ENCODE results near the gene DPYSL5. TPM values are rescaled to one million over a fixed set of nuclear protein-coding genes. Genes with fewer than 3 reads are reported as not detected.

Gene DPYSL5
- polyA plus RNA-seq, 3 donors, result not detected

DNA sequence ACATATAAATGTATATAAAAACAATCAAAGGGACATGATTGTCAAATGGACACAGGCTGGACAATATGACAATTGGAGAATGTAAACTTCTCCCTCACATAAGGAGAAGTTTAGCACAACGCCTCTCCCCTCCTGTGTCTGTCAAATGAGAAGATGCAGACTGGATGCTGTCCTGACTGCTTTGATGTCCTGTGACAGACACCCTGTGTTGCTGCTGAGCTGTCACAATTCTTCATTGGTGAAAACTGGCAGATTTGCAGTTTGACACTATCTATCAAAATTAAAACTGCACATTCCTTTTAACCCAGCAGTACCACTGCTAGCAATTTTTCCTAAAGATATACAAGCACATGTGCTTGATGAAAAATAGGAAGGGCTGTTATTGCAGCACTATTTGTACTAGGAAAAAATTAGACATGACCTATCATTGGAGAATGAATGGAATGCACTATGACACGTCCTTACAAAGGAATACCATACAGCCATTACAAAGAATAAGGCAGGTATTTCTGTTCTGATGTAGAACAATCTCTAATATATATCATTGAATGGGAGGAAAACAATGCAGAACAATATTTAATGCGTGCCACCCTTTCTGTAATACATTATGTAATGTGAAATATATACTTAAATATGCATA lies 12.4 kb downstream of the DPYSL5 start:
- H3K27me3 Mint-ChIP-seq (ENCODE audit: low read depth in 3 of 3), result peaks cover 15 to 21% (median 17%) of the 10 kb centered on the region in 3 donors
- peaks cover 7 to 17% of the 10 kb centered on the region in 2 donors for H3K27me3 ChIP-seq (ENCODE audit: control insufficient read depth in 2 of 2, insufficient read depth in 2 of 2, low read length in 2 of 2)

DNA sequence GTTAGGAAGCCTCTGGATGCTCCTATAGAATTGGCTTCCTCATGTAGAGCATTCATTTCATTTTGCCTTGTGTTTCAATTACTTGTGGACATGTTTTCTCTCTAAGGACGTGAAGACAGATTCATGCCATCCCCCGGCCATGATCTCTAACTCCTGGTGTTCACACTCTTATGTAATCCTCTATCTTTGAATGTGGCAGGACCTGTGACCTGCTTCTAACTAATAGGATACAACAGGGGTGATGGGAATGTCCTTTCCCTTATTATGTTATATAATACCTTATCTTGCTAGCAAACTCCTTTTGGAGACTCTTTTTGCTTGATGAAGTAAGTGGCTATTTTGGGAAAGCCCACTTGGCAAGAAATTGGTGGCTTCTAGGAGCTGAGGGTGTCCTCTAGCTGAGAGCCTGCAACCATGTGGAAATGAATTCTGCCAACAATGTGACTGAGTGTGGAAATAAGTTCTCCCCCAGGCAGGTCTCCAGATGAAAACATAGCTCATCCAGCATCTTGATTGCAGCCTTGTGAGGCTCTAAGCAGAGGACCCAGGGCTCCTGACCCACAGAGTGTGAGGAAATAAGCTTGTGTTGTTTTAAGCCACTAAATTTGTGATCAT lies 13.8 kb downstream of the DPYSL5 start:
- no peak for DNase-seq
- no peaks in the 10 kb centered on the region for H3K4me1 ChIP-seq (ENCODE audit: control insufficient read depth in 1 of 2, insufficient read depth in 2 of 2, low read length in 2 of 2)
- Mint-ChIP-seq H3K4me1 (no peaks in the 10 kb centered on the region), H3K27ac (no peak overlapping the region), H3K36me3 (no peaks in the 10 kb centered on the region), H3K4me3 (no peak overlapping the region), H3K27me3 (ENCODE audit: low read depth in 3 of 3) (peaks cover 8 to 17% (median 15%) of the 10 kb centered on the region in 3 donors), H3K9me3 (no peaks in the 10 kb centered on the region)
- intact Hi-C loops (cut with micrococcal nuclease), result no loop called here
- H3K27me3 ChIP-seq (ENCODE audit: control insufficient read depth in 2 of 2, insufficient read depth in 2 of 2, low read length in 2 of 2), result peaks cover 2 to 9% of the 10 kb centered on the region in 2 donors
- H3K79me2 ChIP-seq (ENCODE audit: insufficient read depth, low read length), result no peaks in the 10 kb centered on the region
- WGBS (ENCODE audit: insufficient coverage), result no CpG with 5 or more reads among the region's 2 CpGs
- H3K9me3 ChIP-seq (replicated peaks in 1 of 2; ENCODE audit: control insufficient read depth in 1 of 2, insufficient read depth in 1 of 2, low read length in 2 of 2), result no peaks in the 10 kb centered on the region
- no peak overlapping the region for H3K27ac ChIP-seq (ENCODE audit: low read depth in 1 of 2, low read length in 2 of 2)
- H3K4me2 ChIP-seq (replicated peaks; ENCODE audit: extremely low read depth, low read length, poor library complexity, severe bottlenecking), result no peak overlapping the region
- H3K36me3 ChIP-seq (replicated peaks in 1 of 2; ENCODE audit: control insufficient read depth in 1 of 2, insufficient read depth in 2 of 2, low read length in 2 of 2), result no peaks in the 10 kb centered on the region
- H2AFZ ChIP-seq (ENCODE audit: insufficient read depth, low read depth, low read length, poor library complexity, severe bottlenecking), result no peak overlapping the region
- no peak overlapping the region for H3K9ac ChIP-seq (ENCODE audit: insufficient read depth, low read length, poor library complexity, severe bottlenecking)
- H3K4me3 ChIP-seq (replicated peaks in 1 of 3; ENCODE audit: low read depth in 2 of 3, low read length in 3 of 3), result no peak overlapping the region
- H4K20me1 ChIP-seq (ENCODE audit: insufficient read depth, low read length), result no peaks in the 10 kb centered on the region
- TF ChIP-seq, protein P1, sequence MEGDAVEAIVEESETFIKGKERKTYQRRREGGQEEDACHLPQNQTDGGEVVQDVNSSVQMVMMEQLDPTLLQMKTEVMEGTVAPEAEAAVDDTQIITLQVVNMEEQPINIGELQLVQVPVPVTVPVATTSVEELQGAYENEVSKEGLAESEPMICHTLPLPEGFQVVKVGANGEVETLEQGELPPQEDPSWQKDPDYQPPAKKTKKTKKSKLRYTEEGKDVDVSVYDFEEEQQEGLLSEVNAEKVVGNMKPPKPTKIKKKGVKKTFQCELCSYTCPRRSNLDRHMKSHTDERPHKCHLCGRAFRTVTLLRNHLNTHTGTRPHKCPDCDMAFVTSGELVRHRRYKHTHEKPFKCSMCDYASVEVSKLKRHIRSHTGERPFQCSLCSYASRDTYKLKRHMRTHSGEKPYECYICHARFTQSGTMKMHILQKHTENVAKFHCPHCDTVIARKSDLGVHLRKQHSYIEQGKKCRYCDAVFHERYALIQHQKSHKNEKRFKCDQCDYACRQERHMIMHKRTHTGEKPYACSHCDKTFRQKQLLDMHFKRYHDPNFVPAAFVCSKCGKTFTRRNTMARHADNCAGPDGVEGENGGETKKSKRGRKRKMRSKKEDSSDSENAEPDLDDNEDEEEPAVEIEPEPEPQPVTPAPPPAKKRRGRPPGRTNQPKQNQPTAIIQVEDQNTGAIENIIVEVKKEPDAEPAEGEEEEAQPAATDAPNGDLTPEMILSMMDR (IDR thresholded peaks at IDR 0.05), result no peak

More for the DNA sequence above, 12.4 kb downstream of the DPYSL5 start:
- 100% methylated on average over 1 of the region's 3 CpGs for WGBS (ENCODE audit: insufficient coverage)
- Mint-ChIP-seq H3K4me1 (no peaks in the 10 kb centered on the region), H3K9me3 (no peaks in the 10 kb centered on the region), H3K36me3 (no peaks in the 10 kb centered on the region), H3K27ac (no peak overlapping the region), H3K4me3 (no peak overlapping the region)
- intact Hi-C loops (cut with micrococcal nuclease), result no loop called here
- Histone ChIP-seq H3K4me3 (replicated peaks in 1 of 3; ENCODE audit: low read depth in 2 of 3, low read length in 3 of 3) (no peak overlapping the region), H3K4me2 (replicated peaks; ENCODE audit: extremely low read depth, low read length, poor library complexity, severe bottlenecking) (no peak overlapping the region), H3K9me3 (replicated peaks in 1 of 2; ENCODE audit: control insufficient read depth in 1 of 2, insufficient read depth in 1 of 2, low read length in 2 of 2) (no peaks in the 10 kb centered on the region), H3K27ac (ENCODE audit: low read depth in 1 of 2, low read length in 2 of 2) (no peak overlapping the region), H3K36me3 (replicated peaks in 1 of 2; ENCODE audit: control insufficient read depth in 1 of 2, insufficient read depth in 2 of 2, low read length in 2 of 2) (no peaks in the 10 kb centered on the region), H3K9ac (ENCODE audit: insufficient read depth, low read length, poor library complexity, severe bottlenecking) (no peak overlapping the region), H4K20me1 (ENCODE audit: insufficient read depth, low read length) (no peaks in the 10 kb centered on the region), H3K4me1 (ENCODE audit: control insufficient read depth in 1 of 2, insufficient read depth in 2 of 2, low read length in 2 of 2) (no peaks in the 10 kb centered on the region), H3K79me2 (ENCODE audit: insufficient read depth, low read length) (no peaks in the 10 kb centered on the region), H2AFZ (ENCODE audit: insufficient read depth, low read depth, low read length, poor library complexity, severe bottlenecking) (no peak overlapping the region)
- TF ChIP-seq, protein P1 (IDR thresholded peaks at IDR 0.05), result no peak
- DNase-seq, result no peak

Measured in CD14-positive monocyte (primary cell).